OCI-LY1 (cell line): Measurements from ENCODE around the gene COL25A1.

ENCODE experiments used
- H2AFZ ChIP-seq: fragments of 200-600 bp; sonication (generic), shearing (Covaris generic); 2 replicates; pipeline ENCODE4 v1.6.0; 2014; ENCODE audit warnings: antibody characterized with exemption, mild to moderate bottlenecking, low read length
- H3F3A ChIP-seq: fragments of 200-600 bp; sonication (generic), shearing (Covaris generic); 2 replicates; pipeline ENCODE4 v1.6.0; 2014; ENCODE audit warnings: mild to moderate bottlenecking, antibody characterized with exemption, low read length, moderate library complexity; ENCODE audit not compliant: insufficient read depth
- H3K27ac ChIP-seq: fragments of 200-600 bp; sonication (generic); 2 replicates; pipeline ENCODE4 v1.5.1; 2014; ENCODE audit warnings: low read length, mixed run types, mild to moderate bottlenecking, low read depth; ENCODE audit not compliant: poor library complexity, severe bottlenecking
- H3K27me3 ChIP-seq: fragments of 200-600 bp; sonication (generic); 2 replicates; pipeline ENCODE4 v1.6.0; 2014; ENCODE audit warnings: antibody characterized with exemption, mild to moderate bottlenecking, low read length, moderate library complexity; ENCODE audit not compliant: insufficient read depth
- H3K36me3 ChIP-seq: fragments of 200-600 bp; sonication (generic); 2 replicates; pipeline ENCODE4 v1.6.1; 2014; ENCODE audit warnings: mild to moderate bottlenecking, antibody characterized with exemption, low read length, moderate library complexity, mixed read lengths; ENCODE audit not compliant: insufficient read depth
- H3K4me1 ChIP-seq: fragments of 200-600 bp; sonication (generic); 2 replicates; pipeline ENCODE4 v1.5.1; 2014; ENCODE audit warnings: mild to moderate bottlenecking, low read length, moderate library complexity; ENCODE audit not compliant: insufficient read depth, severe bottlenecking
- H3K4me2 ChIP-seq: fragments of 200-600 bp; sonication (generic), shearing (Covaris generic); 2 replicates; pipeline ENCODE4 v1.6.1; 2014; ENCODE audit warnings: low read length
- H3K4me3 ChIP-seq: fragments of 200-600 bp; sonication (generic); 2 replicates; pipeline ENCODE4 v1.5.1; 2014; ENCODE audit warnings: low read length, low read depth, mild to moderate bottlenecking, mixed read lengths; ENCODE audit not compliant: poor library complexity, severe bottlenecking
- H3K79me2 ChIP-seq: fragments of 200-600 bp; shearing (Covaris generic); 2 replicates; pipeline ENCODE4 v1.6.1; 2016; ENCODE audit warnings: mixed run types, low read length, mixed read lengths; ENCODE audit not compliant: insufficient read depth
- H3K9ac ChIP-seq: fragments of 200-600 bp; sonication (generic), shearing (Covaris generic); 2 replicates; pipeline ENCODE4 v1.6.1; 2014; ENCODE audit warnings: mild to moderate bottlenecking, low read length, mixed read lengths
- H3K9me2 ChIP-seq: fragments of 200-600 bp; sonication (generic), shearing (Covaris generic); 2 replicates; pipeline ENCODE4 v1.6.1; 2014; ENCODE audit warnings: low read depth, mild to moderate bottlenecking, low read length, mixed read lengths
- H3K9me3 ChIP-seq: fragments of 200-600 bp; shearing (Covaris generic); 2 replicates; pipeline ENCODE4 v1.6.1; 2014; ENCODE audit warnings: low read length, mixed read lengths
- H4K20me1 ChIP-seq: fragments of 200-600 bp; sonication (generic), shearing (Covaris generic); 2 replicates; pipeline ENCODE4 v1.6.0; 2016; ENCODE audit warnings: mild to moderate bottlenecking, low read length; ENCODE audit not compliant: insufficient read depth
- CTCF ChIP-seq: fragments of 200-600 bp; sonication (generic), shearing (Covaris generic); IDR thresholded peaks from 2 replicates; pipeline ENCODE4 v1.5.1; 2017; ENCODE audit warnings: mild to moderate bottlenecking, antibody characterized with exemption, low read length, moderate library complexity, mixed read lengths
- EZH2 ChIP-seq: fragments of 200-600 bp; sonication (generic), shearing (Covaris generic); IDR thresholded peaks from 2 replicates; pipeline ENCODE4 v1.8.0; 2017; ENCODE audit warnings: borderline replicate concordance, mixed run types, mild to moderate bottlenecking, antibody characterized with exemption, low read length, moderate library complexity, mixed read lengths

COL25A1 gene

GRCh38 chr4:109043286-109043685 lies 259.2 kb downstream of the COL25A1 start:
- no peaks in the 10 kb centered on the region for H3K27me3 ChIP-seq
- no peak for TF ChIP-seq CTCF
- TF ChIP-seq EZH2, result no peak
- no peaks in the 10 kb centered on the region for H3K4me1 ChIP-seq
- H3K79me2 ChIP-seq, result no peaks in the 10 kb centered on the region
- H3K9me3 ChIP-seq, result no peaks in the 10 kb centered on the region
- H3F3A ChIP-seq, result no peaks in the 10 kb centered on the region
- no peak overlapping the region for H3K27ac ChIP-seq
- no peak overlapping the region for H3K4me3 ChIP-seq
- H3K9me2 ChIP-seq, result no peaks in the 10 kb centered on the region
- H3K4me2 ChIP-seq, result no peak overlapping the region
- H2AFZ ChIP-seq, result no peak overlapping the region
- H3K36me3 ChIP-seq, result no peaks in the 10 kb centered on the region
- H4K20me1 ChIP-seq, result no peaks in the 10 kb centered on the region
- no peak overlapping the region for H3K9ac ChIP-seq

- H3K27me3 ChIP-seq, result no peaks in the 10 kb centered on the region
- no peak overlapping the region for H3K4me2 ChIP-seq
- no peak overlapping the region for H3K27ac ChIP-seq
- TF ChIP-seq CTCF (no peak), EZH2 (no peak)
- H3K9me2 ChIP-seq, result no peaks in the 10 kb centered on the region
- no peak overlapping the region for H3K9ac ChIP-seq
- no peaks in the 10 kb centered on the region for H3K36me3 ChIP-seq
- H3K4me1 ChIP-seq, result no peaks in the 10 kb centered on the region
- H3K9me3 ChIP-seq, result no peaks in the 10 kb centered on the region
- H3K79me2 ChIP-seq, result no peaks in the 10 kb centered on the region
- H3K4me3 ChIP-seq, result no peak overlapping the region
- H4K20me1 ChIP-seq, result no peaks in the 10 kb centered on the region
- no peak overlapping the region for H2AFZ ChIP-seq
- no peaks in the 10 kb centered on the region for H3F3A ChIP-seq
These were observed 260.7 kb downstream of the COL25A1 start for GRCh38 chr4:109041463-109042360.

GRCh38 chr4:109040441-109040840 lies 262.0 kb downstream of the COL25A1 start:
- TF ChIP-seq EZH2 (no peak), CTCF (no peak)

More at GRCh38 chr4:109040441-109040840, 262.0 kb downstream of the COL25A1 start:
- no peak overlapping the region for H3K4me3 ChIP-seq
- H3K4me2 ChIP-seq, result no peak overlapping the region
- H3K4me1 ChIP-seq, result no peaks in the 10 kb centered on the region
- H3K9me2 ChIP-seq, result no peaks in the 10 kb centered on the region
- no peak overlapping the region for H3K9ac ChIP-seq
- no peak overlapping the region for H2AFZ ChIP-seq
- H3K27ac ChIP-seq, result no peak overlapping the region
- no peaks in the 10 kb centered on the region for H3K27me3 ChIP-seq
- no peaks in the 10 kb centered on the region for H3K36me3 ChIP-seq
- H4K20me1 ChIP-seq, result no peaks in the 10 kb centered on the region
- H3K9me3 ChIP-seq, result no peaks in the 10 kb centered on the region
- no peaks in the 10 kb centered on the region for H3K79me2 ChIP-seq
- no peaks in the 10 kb centered on the region for H3F3A ChIP-seq
